Measurements from ENCODE around the gene MT1G.

The MT1G gene

GRCh38 chr16:56643080-56643778 is 24.6 kb downstream of the MT1G start:
- peak; percentile 65 for DNase-seq
- Histone ChIP-seq H3K9ac (ENCODE audit: low read length) (no peak overlapping the region), H3F3A (ENCODE audit: insufficient read depth, low read length) (no peaks in the 10 kb centered on the region), H3K36me3 (replicated peaks; ENCODE audit: insufficient read depth, low read length) (no peaks in the 10 kb centered on the region), H3K9me3 (replicated peaks; ENCODE audit: insufficient read depth, low read length) (no peaks in the 10 kb centered on the region), H4K20me1 (ENCODE audit: insufficient read depth, low read length) (no peaks in the 10 kb centered on the region), H3K4me2 (ENCODE audit: low read depth, low read length) (peak overlapping the region; percentile 77), H3K4me3 (ENCODE audit: low read length) (peak overlapping the region; percentile 32), H3K27me3 (replicated peaks; ENCODE audit: insufficient read depth, low read length) (peaks cover 56% of the 10 kb centered on the region), H3K9me2 (replicated peaks; ENCODE audit: insufficient read depth, low read length) (no peaks in the 10 kb centered on the region), H3K79me2 (ENCODE audit: low read length) (no peaks in the 10 kb centered on the region), H3K4me1 (ENCODE audit: low read length) (no peaks in the 10 kb centered on the region), H3K27ac (ENCODE audit: low read length) (no peak overlapping the region), H2AFZ (ENCODE audit: low read length) (peak overlapping the region; percentile 42)
- TF ChIP-seq EZH2 (optimal IDR thresholded peaks at IDR 0.05; ENCODE audit: low read depth, low read length), result no peak
- TF ChIP-seq EZH2phosphoT487 (IDR thresholded peaks at IDR 0.05; ENCODE audit: low read length), result no peak
- TF ChIP-seq CTCF (IDR thresholded peaks at IDR 0.05; ENCODE audit: low read length), result peak; percentile 36

- H3K36me3 ChIP-seq (replicated peaks; ENCODE audit: insufficient read depth, low read length), result no peaks in the 10 kb centered on the region
- H3K9me3 ChIP-seq (replicated peaks; ENCODE audit: insufficient read depth, low read length), result no peaks in the 10 kb centered on the region
- H3F3A ChIP-seq (ENCODE audit: insufficient read depth, low read length), result no peaks in the 10 kb centered on the region
- no peak overlapping the region for H3K9ac ChIP-seq (ENCODE audit: low read length)
- TF ChIP-seq EZH2 (optimal IDR thresholded peaks at IDR 0.05; ENCODE audit: low read depth, low read length) (no peak), EZH2phosphoT487 (IDR thresholded peaks at IDR 0.05; ENCODE audit: low read length) (no peak), CTCF (IDR thresholded peaks at IDR 0.05; ENCODE audit: low read length) (no peak)
- no peak overlapping the region for H2AFZ ChIP-seq (ENCODE audit: low read length)
- no peak overlapping the region for H3K4me2 ChIP-seq (ENCODE audit: low read depth, low read length)
- H3K27me3 ChIP-seq (replicated peaks; ENCODE audit: insufficient read depth, low read length), result peaks cover 66% of the 10 kb centered on the region
- H3K4me3 ChIP-seq (ENCODE audit: low read length), result no peak overlapping the region
- H4K20me1 ChIP-seq (ENCODE audit: insufficient read depth, low read length), result no peaks in the 10 kb centered on the region
- no peaks in the 10 kb centered on the region for H3K9me2 ChIP-seq (replicated peaks; ENCODE audit: insufficient read depth, low read length)
- no peak for DNase-seq
- no peaks in the 10 kb centered on the region for H3K79me2 ChIP-seq (ENCODE audit: low read length)
- no peak overlapping the region for H3K27ac ChIP-seq (ENCODE audit: low read length)
- H3K4me1 ChIP-seq (ENCODE audit: low read length), result no peaks in the 10 kb centered on the region
Measured at GRCh38 chr16:56641166-56641565, 26.7 kb downstream of the MT1G start.

GRCh38 chr16:56640076-56640475 is 27.8 kb downstream of the MT1G start:
- H3K4me3 ChIP-seq (ENCODE audit: low read length), result no peak overlapping the region
- H3K27me3 ChIP-seq (replicated peaks; ENCODE audit: insufficient read depth, low read length), result peaks cover 72% of the 10 kb centered on the region
- no peaks in the 10 kb centered on the region for H3K4me1 ChIP-seq (ENCODE audit: low read length)
- H3K9me2 ChIP-seq (replicated peaks; ENCODE audit: insufficient read depth, low read length), result no peaks in the 10 kb centered on the region
- no peaks in the 10 kb centered on the region for H3K36me3 ChIP-seq (replicated peaks; ENCODE audit: insufficient read depth, low read length)
- no peak overlapping the region for H3K4me2 ChIP-seq (ENCODE audit: low read depth, low read length)
- no peaks in the 10 kb centered on the region for H3K9me3 ChIP-seq (replicated peaks; ENCODE audit: insufficient read depth, low read length)
- H3K9ac ChIP-seq (ENCODE audit: low read length), result no peak overlapping the region
- no peaks in the 10 kb centered on the region for H3K79me2 ChIP-seq (ENCODE audit: low read length)
- H3K27ac ChIP-seq (ENCODE audit: low read length), result no peak overlapping the region
- H2AFZ ChIP-seq (ENCODE audit: low read length), result no peak overlapping the region
- TF ChIP-seq CTCF (IDR thresholded peaks at IDR 0.05; ENCODE audit: low read length), result no peak
- no peak for TF ChIP-seq EZH2 (optimal IDR thresholded peaks at IDR 0.05; ENCODE audit: low read depth, low read length)
- no peak for TF ChIP-seq EZH2phosphoT487 (IDR thresholded peaks at IDR 0.05; ENCODE audit: low read length)
- H4K20me1 ChIP-seq (ENCODE audit: insufficient read depth, low read length), result no peaks in the 10 kb centered on the region
- no peak for DNase-seq
- no peaks in the 10 kb centered on the region for H3F3A ChIP-seq (ENCODE audit: insufficient read depth, low read length)
